Ishikawa (cell line): ENCODE data around the gene HHIPL1.

Experiments
- CEBPB ChIP-seq: IDR thresholded peaks from 2 replicates; pipeline ENCODE4 v1.6.1; 2012
- CREB1 ChIP-seq: IDR thresholded peaks from 2 replicates; pipeline ENCODE4 v1.6.1; 2012; ENCODE audit warnings: low read depth
- EGR1 ChIP-seq: IDR thresholded peaks from 2 replicates; pipeline ENCODE4 v1.6.1; 2012
- EP300 ChIP-seq: IDR thresholded peaks from 2 replicates; pipeline ENCODE4 v1.6.1; 2012; ENCODE audit warnings: borderline replicate concordance
- FOXM1 ChIP-seq: IDR thresholded peaks from 2 replicates; pipeline ENCODE4 v1.6.1; 2012; ENCODE audit warnings: low read depth, borderline replicate concordance
- MAX ChIP-seq: IDR thresholded peaks from 2 replicates; pipeline ENCODE4 v1.6.1; 2012
- NFIC ChIP-seq: IDR thresholded peaks from 2 replicates; pipeline ENCODE4 v1.6.1; 2012
- RAD21 ChIP-seq: IDR thresholded peaks from 2 replicates; pipeline ENCODE4 v1.6.1; 2012; ENCODE audit warnings: low read depth
- REST ChIP-seq: IDR thresholded peaks from 2 replicates; pipeline ENCODE4 v1.6.1; 2012; ENCODE audit warnings: low read depth, mild to moderate bottlenecking
- TAF1 ChIP-seq: IDR thresholded peaks from 2 replicates; pipeline ENCODE4 v1.6.1; 2012; ENCODE audit warnings: low read depth, mild to moderate bottlenecking
- TCF12 ChIP-seq: IDR thresholded peaks from 2 replicates; pipeline ENCODE4 v1.6.1; 2012; ENCODE audit warnings: low read depth
- TEAD4 ChIP-seq: IDR thresholded peaks from 2 replicates; pipeline ENCODE4 v1.6.1; 2012
- YY1 ChIP-seq: IDR thresholded peaks from 2 replicates; pipeline ENCODE4 v1.6.1; 2012; ENCODE audit warnings: low read depth
- ZBTB7A ChIP-seq: IDR thresholded peaks from 2 replicates; pipeline ENCODE4 v1.6.1; 2012; ENCODE audit warnings: low read depth
- TF ChIP-seq, protein P1 (sequence below): IDR thresholded peaks from 2 replicates; pipeline ENCODE4 v1.6.1; 2012

Gene HHIPL1

GRCh38 chr14:99673305-99674063, 28.6 kb downstream of the HHIPL1 start:
- TF ChIP-seq NFIC (no peak), ZBTB7A (no peak), EGR1 (no peak), YY1 (no peak), TEAD4 (no peak), TCF12 (no peak), TAF1 (no peak), RAD21 (no peak), CREB1 (no peak), REST (no peak), CEBPB (no peak), EP300 (no peak), MAX (no peak), FOXM1 (no peak)
- TF ChIP-seq, protein P1, sequence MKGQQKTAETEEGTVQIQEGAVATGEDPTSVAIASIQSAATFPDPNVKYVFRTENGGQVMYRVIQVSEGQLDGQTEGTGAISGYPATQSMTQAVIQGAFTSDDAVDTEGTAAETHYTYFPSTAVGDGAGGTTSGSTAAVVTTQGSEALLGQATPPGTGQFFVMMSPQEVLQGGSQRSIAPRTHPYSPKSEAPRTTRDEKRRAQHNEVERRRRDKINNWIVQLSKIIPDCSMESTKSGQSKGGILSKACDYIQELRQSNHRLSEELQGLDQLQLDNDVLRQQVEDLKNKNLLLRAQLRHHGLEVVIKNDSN = no peak

DNA sequence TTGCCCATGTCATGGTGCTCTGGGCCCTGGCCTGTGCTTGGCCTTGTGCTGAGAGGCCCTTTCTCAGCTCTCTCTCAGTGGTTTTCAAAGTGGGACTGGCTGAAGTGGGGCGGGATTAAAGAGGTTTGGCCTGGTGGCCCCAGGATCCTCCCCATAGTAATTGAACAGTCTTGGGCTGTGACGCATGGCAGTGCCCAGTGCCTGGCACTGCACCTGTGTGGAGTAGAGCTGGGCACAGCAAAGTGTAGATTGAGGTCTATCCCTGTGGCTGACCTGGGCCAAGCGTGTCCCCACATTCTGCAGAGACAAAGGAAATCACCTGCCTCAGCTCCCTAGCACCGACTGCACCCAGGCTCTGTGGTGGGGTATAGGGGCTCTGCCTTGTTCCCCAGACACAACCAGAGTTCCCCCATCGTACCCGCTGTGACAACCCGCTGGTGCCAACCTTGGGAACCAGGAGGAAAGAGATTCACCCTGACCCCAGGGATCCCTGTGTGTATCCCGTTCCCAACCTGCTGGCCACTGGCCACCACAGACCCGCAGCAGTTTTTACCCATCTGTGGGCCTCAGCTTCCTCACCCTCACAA, 29.2 kb downstream of the HHIPL1 start:
- TF ChIP-seq CREB1 = no peak
- TF ChIP-seq TCF12 = no peak
- TF ChIP-seq, protein P1 = no peak
- no peak for TF ChIP-seq RAD21
- no peak for TF ChIP-seq TEAD4
- TF ChIP-seq TAF1 = no peak
- no peak for TF ChIP-seq REST
- TF ChIP-seq ZBTB7A = no peak
- no peak for TF ChIP-seq EGR1
- TF ChIP-seq YY1 = no peak
- no peak for TF ChIP-seq NFIC

GRCh38 chr14:99674776-99675381, 29.9 kb downstream of the HHIPL1 start:
- no peak for TF ChIP-seq EP300
- no peak for TF ChIP-seq TAF1
- TF ChIP-seq, protein P1 = no peak
- TF ChIP-seq ZBTB7A = no peak
- no peak for TF ChIP-seq EGR1
- TF ChIP-seq TEAD4 = no peak
- TF ChIP-seq MAX = no peak
- no peak for TF ChIP-seq RAD21
- no peak for TF ChIP-seq CEBPB
- no peak for TF ChIP-seq FOXM1
- TF ChIP-seq CREB1 = no peak
- TF ChIP-seq NFIC = no peak
- no peak for TF ChIP-seq REST
- TF ChIP-seq YY1 = no peak
- TF ChIP-seq TCF12 = no peak

DNA sequence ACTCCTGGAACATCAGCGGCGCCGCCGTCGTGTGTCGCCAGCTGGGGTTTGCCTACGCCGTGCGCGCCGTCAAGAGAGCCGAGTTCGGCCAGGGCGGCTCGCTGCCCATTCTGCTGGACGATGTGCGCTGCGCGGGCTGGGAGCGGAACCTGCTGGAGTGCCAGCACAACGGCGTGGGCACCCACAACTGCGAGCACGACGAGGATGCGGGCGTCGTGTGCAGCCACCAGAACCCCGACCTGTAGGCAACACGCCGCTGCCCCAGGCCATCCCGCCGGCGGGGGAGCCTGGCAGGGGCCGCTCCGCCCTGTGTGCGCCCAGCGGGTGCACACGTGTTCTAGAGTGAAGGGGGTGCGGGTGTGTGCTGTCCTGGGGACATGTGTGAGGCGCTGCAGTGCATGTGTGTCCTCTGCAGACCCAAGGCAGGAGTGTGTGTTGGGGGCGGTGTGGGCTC, 30.5 kb downstream of the HHIPL1 start:
- TF ChIP-seq REST = no peak
- TF ChIP-seq, protein P1 = no peak
- TF ChIP-seq TEAD4 = no peak
- no peak for TF ChIP-seq EP300
- no peak for TF ChIP-seq RAD21
